Ramos (cell line): Measurements from ENCODE around the gene HAAO.

Experiments
- in situ Hi-C: fragments of 300-500 bp; cut with MboI; formaldehyde crosslinking; loops from one replicate; pipeline ENCODE4 v1.14.3; 2022; ENCODE audit warnings: low sequenced_read_pairs; ENCODE audit not compliant: unreplicated experiment

Gene HAAO

GRCh38 chr2:42770288-42771131 lies 21.9 kb downstream of the HAAO start:
- in situ Hi-C loops, result no loop called here

GRCh38 chr2:42769583-42770287 lies 22.6 kb downstream of the HAAO start:
- in situ Hi-C loops, result no loop called here

GRCh38 chr2:42768706-42769256 lies 23.6 kb downstream of the HAAO start:
- in situ Hi-C loops, result no loop called here

- in situ Hi-C loops, result no loop called here
Measured at GRCh38 chr2:42767899-42768705, 24.3 kb downstream of the HAAO start.

GRCh38 chr2:42767080-42767898 lies 25.1 kb downstream of the HAAO start:
- in situ Hi-C loops, result no loop called here

GRCh38 chr2:42765686-42766085 lies 26.7 kb downstream of the HAAO start:
- in situ Hi-C loops, result no loop called here

GRCh38 chr2:42764901-42765300 lies 27.5 kb downstream of the HAAO start:
- in situ Hi-C loops, result no loop called here

GRCh38 chr2:42764096-42764495 lies 28.3 kb downstream of the HAAO start, which contains the start of gene OXER1:
Gene OXER1, minus strand, starts transcription at chr2:42764135. Its CDS starts 73 bp downstream, at chr2:42764062.
- in situ Hi-C loops, result no loop called here

- in situ Hi-C loops, result no loop called here
Measured at GRCh38 chr2:42762823-42763804, 29.3 kb downstream of the HAAO start.

GRCh38 chr2:42762155-42762554 lies 30.2 kb downstream of the HAAO start:
- in situ Hi-C loops, result no loop called here

- in situ Hi-C loops, result no loop called here
Measured at GRCh38 chr2:42761554-42761953, 30.8 kb downstream of the HAAO start.

GRCh38 chr2:42758751-42759150 lies 33.6 kb downstream of the HAAO start:
- in situ Hi-C loops, result no loop called here

GRCh38 chr2:42757981-42758740 lies 34.2 kb downstream of the HAAO start:
- in situ Hi-C loops, result no loop called here

GRCh38 chr2:42756966-42757513 lies 35.3 kb downstream of the HAAO start:
- in situ Hi-C loops, result no loop called here

- in situ Hi-C loops, result no loop called here
Measured at GRCh38 chr2:42756150-42756775, 36.1 kb downstream of the HAAO start.

- in situ Hi-C loops, result no loop called here
Measured at GRCh38 chr2:42755191-42755880, 37.0 kb downstream of the HAAO start.
